CD14-positive monocyte (primary cell): ENCODE measurements around the gene SPINT2. TPM values are rescaled to one million over a fixed set of nuclear protein-coding genes. Genes with fewer than 3 reads are reported as not detected.
A peak's percentile ranks its signal among the peaks of the same experiment; 100 is the strongest.

Experiments
- DNase-seq, 3 donors: peaks; one replicate each; pipeline ENCODE4 v3.0.0-alpha.2; 2011 to 2022
- H2AFZ ChIP-seq: 2 replicates; pipeline ENCODE4 v1.6.0; 2012; ENCODE audit warnings: mild to moderate bottlenecking, low read depth, low read length, inconsistent platforms; ENCODE audit not compliant: insufficient read depth, poor library complexity, severe bottlenecking
- H3K27ac ChIP-seq, 2 donors: 1 replicate in 1 of 2; 2 replicates in 1 of 2; pipeline ENCODE4 v1.5.1; 2012 to 2013; ENCODE audit warnings: low read length in 2 of 2, control low read depth in 1 of 2, inconsistent platforms in 1 of 2, low read depth in 1 of 2, mild to moderate bottlenecking in 1 of 2
- H3K27me3 ChIP-seq, 2 donors: one replicate each; pipeline versions ENCODE4 v1.6.0 to v1.6.1; 2011 to 2013; ENCODE audit warnings: low read length in 2 of 2; ENCODE audit not compliant: control insufficient read depth in 2 of 2, insufficient read depth in 2 of 2
- H3K36me3 ChIP-seq, 2 donors: replicated peaks in 1 of 2; 1 replicate in 1 of 2; 2 replicates in 1 of 2; pipeline versions ENCODE4 v1.5.1 to v1.6.1; 2012 to 2013; ENCODE audit warnings: low read length in 2 of 2, control low read depth in 1 of 2, inconsistent platforms in 1 of 2, mild to moderate bottlenecking in 1 of 2; ENCODE audit not compliant: insufficient read depth in 2 of 2, control insufficient read depth in 1 of 2
- H3K4me1 ChIP-seq, 2 donors: 1 replicate in 1 of 2; 2 replicates in 1 of 2; pipeline versions ENCODE4 v1.5.1 to v1.6.1; 2012 to 2013; ENCODE audit warnings: low read length in 2 of 2, control low read depth in 1 of 2, inconsistent platforms in 1 of 2, mild to moderate bottlenecking in 1 of 2, moderate library complexity in 1 of 2; ENCODE audit not compliant: insufficient read depth in 2 of 2, control insufficient read depth in 1 of 2
- H3K4me2 ChIP-seq: replicated peaks from 2 replicates; pipeline ENCODE3; 2012; ENCODE audit warnings: low read length, moderate library complexity, mild to moderate bottlenecking; ENCODE audit not compliant: poor library complexity, severe bottlenecking; ENCODE audit errors: extremely low read depth
- H3K4me3 ChIP-seq, 3 experiments: fragments of 200-600 bp in 1 of 3; sonication (generic) in 1 of 3; replicated peaks in 1 of 3; 1 replicate in 2 of 3; 2 replicates in 1 of 3; pipeline ENCODE4 v1.5.1; 2011 to 2013; ENCODE audit warnings: low read length in 3 of 3, mild to moderate bottlenecking in 3 of 3, control low read depth in 2 of 3, low read depth in 2 of 3, inconsistent platforms in 1 of 3, moderate library complexity in 1 of 3
- H3K79me2 ChIP-seq: 2 replicates; pipeline ENCODE4 v1.6.0; 2012; ENCODE audit warnings: mild to moderate bottlenecking, control low read depth, inconsistent platforms, low read length, moderate library complexity; ENCODE audit not compliant: insufficient read depth
- H3K9ac ChIP-seq: 2 replicates; pipeline ENCODE4 v1.6.0; 2017; ENCODE audit warnings: low read length, mild to moderate bottlenecking; ENCODE audit not compliant: insufficient read depth, poor library complexity, severe bottlenecking
- H3K9me3 ChIP-seq, 2 donors: replicated peaks in 1 of 2; 1 replicate in 1 of 2; 2 replicates in 1 of 2; pipeline versions ENCODE4 v1.5.1 to v1.6.1; 2012 to 2013; ENCODE audit warnings: low read length in 2 of 2, control low read depth in 1 of 2; ENCODE audit not compliant: control insufficient read depth in 1 of 2, insufficient read depth in 1 of 2
- H4K20me1 ChIP-seq: 2 replicates; pipeline ENCODE4 v1.6.0; 2012; ENCODE audit warnings: mild to moderate bottlenecking, low read length, control low read depth, moderate library complexity; ENCODE audit not compliant: insufficient read depth
- H3K27ac Mint-ChIP-seq, 7 donors: one replicate each; pipeline ENCODE4 v1.8.0; 2020; ENCODE audit warnings: mild to moderate bottlenecking in 7 of 7, mixed read lengths in 7 of 7, moderate library complexity in 6 of 7, inconsistent platforms in 2 of 7
- H3K27me3 Mint-ChIP-seq, 3 donors: one replicate each; pipeline ENCODE4 v1.8.0; 2021 to 2022; ENCODE audit warnings: low read depth in 3 of 3, mild to moderate bottlenecking in 3 of 3, mixed read lengths in 3 of 3, moderate library complexity in 3 of 3, inconsistent platforms in 1 of 3
- H3K36me3 Mint-ChIP-seq, 2 donors: one replicate each; pipeline ENCODE4 v1.8.0; 2020; ENCODE audit warnings: mixed read lengths in 2 of 2, inconsistent platforms in 1 of 2, mild to moderate bottlenecking in 1 of 2
- H3K4me1 Mint-ChIP-seq: one replicate; pipeline ENCODE4 v1.8.0; 2020; ENCODE audit warnings: mild to moderate bottlenecking, mixed read lengths
- H3K4me3 Mint-ChIP-seq, 2 donors: one replicate each; pipeline ENCODE4 v1.8.0; 2020; ENCODE audit warnings: mild to moderate bottlenecking in 2 of 2, mixed read lengths in 2 of 2, moderate library complexity in 1 of 2
- H3K9me3 Mint-ChIP-seq, 7 donors: one replicate each; pipeline ENCODE4 v1.8.0; 2020 to 2022; ENCODE audit warnings: mixed read lengths in 7 of 7, mild to moderate bottlenecking in 6 of 7, moderate library complexity in 6 of 7, inconsistent platforms in 2 of 7
- CTCF ChIP-seq: fragments of 200-600 bp; IDR thresholded peaks from one replicate; pipeline ENCODE4 v1.8.0; 2022; ENCODE audit warnings: antibody characterized with exemption, mild to moderate bottlenecking
- WGBS: methylation state at CpG from one replicate; pipeline ENCODE4 v1.1.5; 2013; ENCODE audit warnings: missing lambda C conversion rate; ENCODE audit not compliant: insufficient coverage; 5-methylcytosine and 5-hydroxymethylcytosine counted together
- intact Hi-C, 2 donors: fragments of 100-400 bp; cut with micrococcal nuclease; formaldehyde crosslinking; loops; one replicate each; pipeline versions ENCODE4 v1.15.0 to v1.15.1; 2023
- polyA plus RNA-seq, 3 donors: library from polyadenylated mRNA; depleted of rRNA in 1 of 3; unstranded in 2 of 3; stranded (reverse) in 1 of 3; fragments of 300-500 nt in 2 of 3; fragments of >200 nt in 1 of 3; fragmentation: Illumina TruSeq in 2 of 3; gene quantifications; 1 replicate in 2 of 3; 2 replicates in 1 of 3; pipeline ENCODE4 v1.2.3, GENCODE V29; 2012 to 2021

The SPINT2 gene
- polyA plus RNA-seq, 3 donors = 42.9 to 139 (median 114) TPM

DNA sequence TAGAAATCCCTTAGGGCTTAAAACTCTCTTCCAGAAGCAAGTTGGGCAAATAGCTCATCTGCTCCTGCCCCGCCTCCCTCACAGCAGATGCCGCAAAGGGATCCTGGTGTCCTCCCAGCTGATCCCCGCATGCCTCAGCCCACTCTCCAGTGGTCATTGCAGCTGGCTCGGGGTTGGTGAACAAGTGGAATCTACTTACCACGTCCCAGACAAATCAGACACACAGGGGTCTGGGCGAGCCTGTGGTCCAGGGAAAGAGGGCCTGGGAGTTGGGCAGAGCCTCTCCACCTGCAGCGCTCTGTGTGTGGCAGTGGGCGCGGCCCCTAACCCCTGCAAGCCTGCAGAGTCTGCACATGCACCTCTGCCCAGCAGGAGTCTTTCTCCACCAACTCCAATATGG lies 28.9 kb downstream of the SPINT2 start:
- H3K79me2 ChIP-seq = no peaks in the 10 kb centered on the region
- H3K4me1 Mint-ChIP-seq = peaks cover 8% of the 10 kb centered on the region
- peaks cover 0 to 2% (median 0%) of the 10 kb centered on the region in 7 donors for H3K9me3 Mint-ChIP-seq
- 96% methylated on average over 5 of the region's 9 CpGs for WGBS
- no peak overlapping the region for H2AFZ ChIP-seq
- peaks cover 41 to 51% of the 10 kb centered on the region in 2 donors for H3K36me3 Mint-ChIP-seq
- H3K9me3 ChIP-seq = no peaks in the 10 kb centered on the region
- H3K4me2 ChIP-seq = no peak overlapping the region
- peaks cover 28 to 41% of the 10 kb centered on the region in 2 donors for H3K36me3 ChIP-seq
- no peak overlapping the region for H3K27ac Mint-ChIP-seq
- no peak for TF ChIP-seq CTCF
- intact Hi-C loops = no loop called here
- H3K9ac ChIP-seq = no peak overlapping the region
- no peak for DNase-seq
- no peaks in the 10 kb centered on the region for H3K27me3 ChIP-seq
- H3K27ac ChIP-seq = no peak overlapping the region
- H3K4me3 Mint-ChIP-seq = no peak overlapping the region
- peaks cover 0 to 9% (median 7%) of the 10 kb centered on the region in 3 donors for H3K27me3 Mint-ChIP-seq
- no peaks in the 10 kb centered on the region for H4K20me1 ChIP-seq
- peaks cover 9 to 13% of the 10 kb centered on the region in 2 donors for H3K4me1 ChIP-seq
- no peak overlapping the region for H3K4me3 ChIP-seq

GRCh38 chr19:38294090-38294489 lies 29.7 kb downstream of the SPINT2 start:
- Histone ChIP-seq H3K36me3 (peaks cover 25 to 41% of the 10 kb centered on the region in 2 donors), H3K27me3 (no peaks in the 10 kb centered on the region), H3K4me3 (no peak overlapping the region), H3K79me2 (no peaks in the 10 kb centered on the region), H4K20me1 (no peaks in the 10 kb centered on the region), H3K4me2 (no peak overlapping the region), H3K9ac (no peak overlapping the region), H3K4me1 (peaks cover under 1 to 5% of the 10 kb centered on the region in 2 donors), H3K27ac (no peak overlapping the region), H3K9me3 (no peaks in the 10 kb centered on the region), H2AFZ (no peak overlapping the region)
- Mint-ChIP-seq H3K36me3 (peaks cover 38 to 46% of the 10 kb centered on the region in 2 donors), H3K27ac (peak overlapping the region in 1 of 7 donors; percentile 68), H3K27me3 (peaks cover under 1 to 14% (median 8%) of the 10 kb centered on the region in 3 donors), H3K4me3 (no peak overlapping the region), H3K9me3 (peaks cover 0 to 2% (median 0%) of the 10 kb centered on the region in 7 donors), H3K4me1 (peaks cover under 1% of the 10 kb centered on the region)
- TF ChIP-seq CTCF = no peak
- DNase-seq = no peak
- 90% methylated on average over 7 of the region's 8 CpGs for WGBS
- intact Hi-C loops = no loop called here
